Activated CD4-positive, alpha-beta T cell treated with anti-CD3 and anti-CD28 coated beads, Interleukin-2, amount 50 U/mL, for 16 hours (primary cell): ENCODE measurements around the gene SLC15A1.
"Not testable (repeated sequence)": the region's sequence is repeated elsewhere in the genome, so short reads cannot be mapped to it uniquely, and the experiment has no call there.

Experiments used
- DNase-seq: peaks from one replicate; pipeline ENCODE4 v3.0.0-alpha.2; 2020

Gene SLC15A1

GRCh38 chr13:98781045-98781444 lies 28.6 kb upstream of the SLC15A1 start:
- DNase-seq: no peak

DNA sequence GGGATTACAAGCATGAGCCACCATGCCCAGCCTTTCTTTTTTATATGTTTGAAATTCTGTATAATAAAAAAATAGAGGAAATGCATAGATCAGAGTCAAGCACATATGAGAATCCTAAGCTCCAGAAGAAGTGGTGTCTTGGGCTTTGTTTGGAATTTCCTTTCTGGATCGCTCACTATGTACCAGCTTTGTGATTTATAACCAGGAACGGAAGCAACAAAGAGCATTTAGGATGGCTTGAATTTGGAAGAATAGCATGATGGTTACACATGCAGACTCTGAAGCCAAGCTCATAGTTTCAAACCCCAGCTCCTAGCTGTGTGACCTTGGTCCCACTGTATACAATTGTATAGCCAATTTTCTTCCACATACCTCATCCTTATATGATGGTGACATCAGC lies 28.0 kb upstream of the SLC15A1 start:
- no peak for DNase-seq

- DNase-seq: no peak
Observed at GRCh38 chr13:98779695-98780094, 27.2 kb upstream of the SLC15A1 start.

DNA sequence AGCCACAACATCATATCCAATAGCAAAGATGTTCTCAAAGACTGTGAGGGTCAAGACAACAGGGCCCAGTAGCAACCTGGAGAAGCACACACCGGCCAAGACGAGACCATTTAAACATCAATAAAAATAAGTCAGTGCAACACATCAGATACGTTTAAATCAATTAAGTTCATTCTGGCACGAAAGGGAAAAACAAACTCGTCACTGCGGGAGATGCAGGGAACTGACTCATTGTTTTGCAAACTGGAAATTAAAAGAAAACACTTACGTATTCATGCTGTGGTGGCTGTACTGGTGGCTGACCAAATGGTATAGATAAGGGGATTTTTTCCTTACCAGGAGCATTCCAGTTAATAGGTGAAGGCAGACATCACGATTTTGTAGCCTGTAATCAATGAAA lies 26.3 kb upstream of the SLC15A1 start:
- no peak for DNase-seq

- DNase-seq: no peak
Observed at GRCh38 chr13:98776644-98777043, 24.2 kb upstream of the SLC15A1 start.

- no peak for DNase-seq
Observed at GRCh38 chr13:98775844-98776598, 23.5 kb upstream of the SLC15A1 start.

GRCh38 chr13:98775386-98775785 lies 22.9 kb upstream of the SLC15A1 start:
- DNase-seq: no peak

GRCh38 chr13:98774776-98775175 lies 22.3 kb upstream of the SLC15A1 start:
- DNase-seq: no peak

DNA sequence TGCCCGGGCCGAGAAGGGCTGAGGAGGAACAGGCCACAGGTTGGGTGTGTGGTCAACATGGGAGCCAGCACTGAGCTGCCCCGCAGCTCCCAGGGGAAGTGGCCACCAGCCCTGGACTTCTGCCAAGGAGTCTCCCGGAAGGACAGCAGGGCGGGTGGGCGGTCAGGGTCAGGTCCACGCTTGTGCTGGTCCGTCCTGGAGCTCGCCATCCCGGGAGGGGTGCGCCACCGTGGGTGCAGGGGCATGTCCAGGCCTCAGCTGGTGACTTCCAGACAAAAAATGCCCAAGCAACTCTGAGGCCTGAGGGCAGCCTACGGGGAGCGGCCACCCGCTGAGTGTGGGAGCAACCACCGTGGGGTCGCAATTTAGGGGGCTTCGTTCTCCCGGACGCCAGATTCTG lies 21.4 kb upstream of the SLC15A1 start:
- no peak for DNase-seq

DNA sequence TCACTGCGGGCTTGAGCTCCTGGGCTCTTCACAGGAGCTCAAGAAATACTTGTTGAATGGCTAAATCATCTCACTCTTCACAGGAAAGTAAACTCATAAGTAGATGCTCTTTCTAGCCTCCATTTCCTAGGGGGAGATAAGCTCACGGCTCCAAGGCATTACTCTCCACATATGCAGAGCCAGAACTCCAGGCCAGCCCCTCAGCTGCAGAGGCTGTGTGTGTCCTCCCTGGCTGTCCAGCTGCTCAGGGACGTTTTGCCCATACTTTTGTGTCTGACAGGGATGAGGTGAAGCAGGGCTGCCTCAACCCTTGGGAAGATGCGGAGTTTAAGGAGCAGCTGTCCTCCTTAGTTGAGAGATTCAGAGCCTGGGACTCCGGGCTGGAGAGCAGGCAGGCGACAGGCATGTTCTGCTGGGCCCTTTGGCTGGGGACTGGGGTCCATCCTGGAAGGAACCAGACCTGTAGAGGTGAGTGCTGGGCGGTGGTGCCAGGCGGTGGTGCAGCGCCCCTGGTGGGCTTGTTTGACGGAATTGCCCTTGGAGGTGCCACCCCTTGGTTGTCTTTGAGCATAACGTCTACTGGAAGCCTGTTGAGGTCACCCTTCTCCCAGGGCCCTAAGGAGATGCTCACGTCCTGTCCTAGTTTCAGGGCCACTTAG lies 20.5 kb upstream of the SLC15A1 start:
- no peak for DNase-seq

DNA sequence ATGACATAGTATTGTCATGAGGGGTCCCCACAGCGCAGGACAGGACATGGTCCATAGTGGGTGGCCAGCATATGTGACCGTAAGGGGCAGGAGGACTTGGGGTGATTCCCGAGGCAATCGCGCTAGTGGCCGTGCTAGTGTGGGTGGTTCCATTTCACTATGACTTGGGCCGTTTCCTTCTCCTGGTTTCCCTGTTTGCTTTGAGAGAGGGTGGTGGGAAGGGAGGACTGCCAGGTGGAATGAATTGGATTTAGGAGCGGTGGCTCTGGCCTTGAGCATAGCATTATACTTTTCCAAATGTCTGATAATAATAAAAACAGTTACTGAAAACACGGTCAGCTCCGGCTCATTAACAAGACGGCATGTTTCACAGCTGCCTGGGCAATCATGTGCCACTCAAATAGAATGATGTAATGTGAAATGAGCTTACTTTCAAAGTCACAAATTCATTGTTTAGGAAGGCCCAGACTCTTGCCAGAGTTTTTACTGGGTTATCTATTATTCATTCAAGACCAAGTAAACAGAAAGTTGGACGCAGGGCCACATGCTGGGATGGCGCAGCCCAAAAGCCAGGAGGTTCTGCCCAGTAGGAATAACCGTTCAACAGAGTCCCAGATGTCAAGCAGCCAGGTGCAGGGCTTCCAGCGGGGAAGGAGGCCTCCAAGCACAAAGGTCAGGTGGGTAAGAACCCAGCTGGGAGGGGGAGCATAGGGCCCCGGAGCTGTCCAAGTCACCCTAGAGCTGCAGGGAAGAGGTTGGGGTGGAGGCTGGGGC lies 19.6 kb upstream of the SLC15A1 start:
- no peak for DNase-seq

- DNase-seq: no peak
Observed at GRCh38 chr13:98769736-98770135, 17.3 kb upstream of the SLC15A1 start.

- no peak for DNase-seq
Observed at GRCh38 chr13:98768522-98768921, 16.1 kb upstream of the SLC15A1 start.

- DNase-seq: no peak
Observed at GRCh38 chr13:98766697-98767096, 14.2 kb upstream of the SLC15A1 start.

DNA sequence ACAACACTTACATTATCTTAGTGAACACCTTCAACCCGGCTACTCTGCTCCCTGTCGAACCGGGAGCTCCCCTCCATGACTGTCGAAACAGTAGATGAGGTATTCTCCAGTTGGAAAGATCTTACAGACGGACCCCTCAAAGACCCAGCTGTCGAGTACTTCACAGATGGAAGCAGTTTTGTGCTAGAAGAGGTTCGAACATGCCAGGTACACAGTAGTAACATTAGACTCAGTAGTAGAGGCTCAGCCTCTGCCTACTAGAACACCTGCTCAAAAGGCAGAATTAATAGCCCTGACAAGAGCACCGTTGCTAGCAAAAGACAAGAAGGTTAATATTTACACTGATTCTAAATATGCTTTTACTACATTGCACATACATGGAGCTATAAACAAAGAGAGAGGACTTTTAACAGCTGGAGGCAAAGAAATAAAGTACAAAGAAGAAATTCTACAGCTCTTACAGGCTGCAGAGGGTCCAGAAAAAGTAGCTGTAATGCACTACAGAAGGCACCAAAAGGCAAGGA lies 13.6 kb upstream of the SLC15A1 start:
- DNase-seq: no peak

- no peak for DNase-seq
Observed at GRCh38 chr13:98761986-98762616, 9.6 kb upstream of the SLC15A1 start.

- peak; percentile 31 for DNase-seq
Observed at GRCh38 chr13:98761126-98761985, 8.9 kb upstream of the SLC15A1 start.

DNA sequence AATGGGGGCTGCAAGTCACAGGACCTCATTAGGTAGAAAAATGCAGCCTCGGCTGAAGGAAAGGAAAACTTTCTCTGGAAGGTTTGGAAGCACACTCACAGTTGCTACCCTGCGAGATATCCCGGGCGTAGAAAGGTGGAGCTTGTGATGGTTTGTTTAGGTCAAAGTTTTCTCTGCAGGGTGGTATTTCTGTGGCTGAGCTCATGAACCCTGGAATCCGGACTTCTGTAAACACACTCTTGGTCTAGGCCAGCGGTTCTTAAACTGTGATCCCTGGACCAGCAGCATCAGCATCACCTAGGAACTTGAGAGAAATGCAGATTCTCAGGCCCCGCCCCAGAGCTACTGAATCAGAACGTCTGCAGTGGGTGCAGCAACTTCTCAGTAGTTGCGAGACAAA lies 3.3 kb upstream of the SLC15A1 start:
- no peak for DNase-seq

DNA sequence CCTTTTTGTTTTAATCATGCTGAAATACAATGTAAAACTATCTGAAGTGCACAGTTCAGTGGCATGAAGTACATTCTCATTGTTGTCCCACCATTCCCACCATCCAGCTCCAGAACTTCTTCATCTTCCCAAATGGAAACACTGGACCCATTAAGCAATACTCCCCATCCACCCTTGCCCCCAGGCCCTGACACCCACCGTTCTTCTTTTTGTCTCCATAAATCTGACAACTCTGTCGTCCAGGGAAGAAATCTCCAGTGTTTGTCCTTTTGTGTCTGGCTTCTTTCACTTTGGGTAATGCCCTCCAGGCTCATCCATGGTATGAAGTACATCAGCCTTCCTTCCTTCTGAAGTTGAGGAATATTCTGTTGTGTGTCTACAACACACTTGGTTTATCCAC lies 2.6 kb upstream of the SLC15A1 start:
- DNase-seq: no peak

DNA sequence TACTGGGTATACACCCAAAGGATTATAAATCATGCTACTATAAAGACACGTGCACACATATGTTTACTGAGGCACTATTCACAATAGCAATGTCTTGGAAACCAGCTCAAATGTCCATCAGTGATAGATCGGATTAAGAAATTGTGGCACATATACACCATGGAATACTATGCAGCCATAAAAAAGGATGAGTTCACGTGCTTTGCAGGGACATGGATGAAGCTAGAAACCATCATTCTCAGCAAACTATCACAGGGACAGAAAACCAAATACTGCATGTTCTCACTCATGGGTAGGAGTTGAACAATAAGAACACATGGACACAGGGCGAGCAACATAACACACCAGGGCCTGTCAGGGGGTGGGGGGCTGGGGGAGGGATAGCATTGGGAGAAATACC lies 2.0 kb upstream of the SLC15A1 start:
- DNase-seq: not testable (repeated sequence)

- no peak for DNase-seq
Observed at GRCh38 chr13:98751861-98752466, 508 bp downstream of the SLC15A1 start.

DNA sequence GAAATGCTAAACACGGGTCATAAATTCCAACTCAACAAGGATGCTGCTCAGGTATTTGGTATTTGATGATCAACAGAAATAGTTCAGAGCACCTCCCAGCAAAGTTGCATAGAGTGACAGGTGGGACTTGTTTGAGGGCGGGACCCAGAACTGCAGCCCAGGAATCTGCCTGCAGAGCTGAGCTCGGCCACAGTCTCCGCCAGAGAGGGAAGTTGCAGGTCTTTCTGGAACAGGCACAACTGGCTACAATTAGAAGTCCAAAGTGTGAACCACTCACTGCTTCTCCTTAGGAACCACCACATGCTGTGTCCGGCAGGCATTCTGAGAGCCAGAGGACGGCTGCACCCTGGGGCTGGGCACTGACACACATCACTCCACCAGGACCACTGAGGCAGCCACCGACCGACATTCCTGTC lies 1.1 kb downstream of the SLC15A1 start:
- DNase-seq: no peak
